Activated naive CD8-positive, alpha-beta T cell treated with anti-CD3 and anti-CD28 coated beads, Interleukin-2, amount 10 ng/mL, durations not matched to agents 7 days and 5 days (primary cell): ENCODE results near the gene ABCC1. TPM values are rescaled to one million over a fixed set of nuclear protein-coding genes. Genes with fewer than 3 reads are reported as not detected.

ENCODE experiments used
- ATAC-seq: fragments of 150-1000 bp; cut with Tn5 transposase; one replicate; pipeline ENCODE4 v1.10.0; 2021; ENCODE audit warnings: low read depth, moderate library complexity
- POLR2A ChIA-PET: fragments of 350-600 bp; sonication (Branson Sonifier 250); formaldehyde crosslinking; loops from one replicate; lab custom pipeline; 2021; ENCODE audit warnings: antibody characterized with exemption; lab: Charles Lee
- DNase-seq: peaks from one replicate; pipeline ENCODE4 v3.0.0; 2021
- H3K27ac Mint-ChIP-seq: one replicate; pipeline ENCODE4 v1.8.0; 2022; ENCODE audit warnings: mild to moderate bottlenecking, mixed read lengths
- H3K27me3 Mint-ChIP-seq: one replicate; pipeline ENCODE4 v1.8.0; 2022; ENCODE audit warnings: mild to moderate bottlenecking, moderate library complexity, mixed read lengths
- H3K36me3 Mint-ChIP-seq: one replicate; pipeline ENCODE4 v1.8.0; 2021; ENCODE audit warnings: mild to moderate bottlenecking, mixed read lengths
- H3K4me1 Mint-ChIP-seq: one replicate; pipeline ENCODE4 v1.8.0; 2021; ENCODE audit warnings: mixed read lengths
- H3K4me3 Mint-ChIP-seq: one replicate; pipeline ENCODE4 v1.8.0; 2022; ENCODE audit warnings: mild to moderate bottlenecking, moderate library complexity, mixed read lengths
- H3K9me3 Mint-ChIP-seq: one replicate; pipeline ENCODE4 v1.8.0; 2021; ENCODE audit warnings: mixed read lengths
- total RNA-seq, 2 experiments: library from RNA; stranded (reverse); gene quantifications; one replicate each; pipeline ENCODE4 v1.2.3, GENCODE V29; 2021

The ABCC1 gene
- total RNA-seq, 2 experiments from 2014 or later, result 55.2 to 62.5 TPM

DNA sequence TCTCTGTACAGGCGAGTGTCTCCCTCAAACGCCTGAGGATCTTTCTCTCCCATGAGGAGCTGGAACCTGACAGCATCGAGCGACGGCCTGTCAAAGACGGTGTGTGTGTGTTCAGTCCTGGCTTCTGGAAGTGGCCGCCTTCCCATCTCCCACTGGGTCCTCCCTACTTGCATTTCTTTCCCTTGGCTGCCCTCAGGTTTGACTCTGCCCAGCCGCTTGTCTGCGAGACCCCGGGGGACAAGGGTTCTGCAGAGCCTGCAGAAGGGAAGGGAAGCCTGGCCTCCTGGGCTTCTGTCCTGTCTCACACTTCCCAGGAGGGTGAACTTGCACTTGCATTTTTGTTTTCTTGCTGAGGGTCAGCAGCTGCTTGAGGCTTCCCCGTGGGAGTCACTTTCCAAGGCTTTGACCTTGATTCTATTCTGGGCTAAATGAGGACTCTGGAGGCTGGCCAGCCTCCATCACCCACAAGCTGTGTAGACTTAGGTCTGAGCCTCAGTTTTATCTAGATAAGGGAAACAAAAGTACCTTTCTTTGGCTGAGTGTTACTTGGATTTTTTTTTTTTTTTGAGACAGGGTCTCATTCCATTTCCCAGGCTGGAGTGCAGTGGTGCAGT lies 122.3 kb downstream of the ABCC1 start:
- Mint-ChIP-seq H3K36me3 (peaks cover 10% of the 10 kb centered on the region), H3K4me3 (no peak overlapping the region), H3K4me1 (peaks cover 16% of the 10 kb centered on the region), H3K27me3 (no peaks in the 10 kb centered on the region), H3K27ac (no peak overlapping the region), H3K9me3 (no peaks in the 10 kb centered on the region)
- POLR2A ChIA-PET, result no interaction called here
- DNase-seq (no peak), ATAC-seq (no peak)

DNA sequence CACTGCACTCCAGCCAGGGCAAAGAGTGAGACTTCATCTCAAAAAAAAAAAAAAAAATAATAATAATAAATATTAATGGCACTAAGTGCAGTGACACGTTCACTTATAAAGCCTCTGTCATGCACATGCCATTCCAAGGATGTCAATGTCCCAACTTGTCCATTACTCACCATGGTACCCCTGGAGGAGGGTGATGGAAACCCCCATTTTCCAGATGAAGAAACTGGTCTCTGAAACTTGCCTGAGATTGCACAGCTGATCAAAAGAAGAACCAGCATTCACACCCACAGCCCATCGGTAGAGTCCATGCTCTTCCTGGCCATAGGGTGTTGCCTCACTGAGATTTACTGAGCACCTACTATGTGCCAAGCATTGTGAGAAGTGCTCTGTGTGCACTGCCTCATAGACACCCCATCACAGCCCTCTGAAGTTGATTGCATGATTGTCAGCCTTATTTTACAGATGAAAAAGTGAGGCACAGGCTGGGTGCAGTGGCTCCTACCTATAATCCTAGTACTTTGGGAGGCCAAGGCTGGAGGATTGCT lies 123.7 kb downstream of the ABCC1 start:
- ATAC-seq (no peak), DNase-seq (no peak)
- no peaks in the 10 kb centered on the region for H3K9me3 Mint-ChIP-seq
- H3K4me1 Mint-ChIP-seq, result peaks cover 21% of the 10 kb centered on the region
- POLR2A ChIA-PET, result no interaction called here
- peaks cover 18% of the 10 kb centered on the region for H3K36me3 Mint-ChIP-seq
- H3K4me3 Mint-ChIP-seq, result no peak overlapping the region
- H3K27ac Mint-ChIP-seq, result no peak overlapping the region
- H3K27me3 Mint-ChIP-seq, result no peaks in the 10 kb centered on the region

DNA sequence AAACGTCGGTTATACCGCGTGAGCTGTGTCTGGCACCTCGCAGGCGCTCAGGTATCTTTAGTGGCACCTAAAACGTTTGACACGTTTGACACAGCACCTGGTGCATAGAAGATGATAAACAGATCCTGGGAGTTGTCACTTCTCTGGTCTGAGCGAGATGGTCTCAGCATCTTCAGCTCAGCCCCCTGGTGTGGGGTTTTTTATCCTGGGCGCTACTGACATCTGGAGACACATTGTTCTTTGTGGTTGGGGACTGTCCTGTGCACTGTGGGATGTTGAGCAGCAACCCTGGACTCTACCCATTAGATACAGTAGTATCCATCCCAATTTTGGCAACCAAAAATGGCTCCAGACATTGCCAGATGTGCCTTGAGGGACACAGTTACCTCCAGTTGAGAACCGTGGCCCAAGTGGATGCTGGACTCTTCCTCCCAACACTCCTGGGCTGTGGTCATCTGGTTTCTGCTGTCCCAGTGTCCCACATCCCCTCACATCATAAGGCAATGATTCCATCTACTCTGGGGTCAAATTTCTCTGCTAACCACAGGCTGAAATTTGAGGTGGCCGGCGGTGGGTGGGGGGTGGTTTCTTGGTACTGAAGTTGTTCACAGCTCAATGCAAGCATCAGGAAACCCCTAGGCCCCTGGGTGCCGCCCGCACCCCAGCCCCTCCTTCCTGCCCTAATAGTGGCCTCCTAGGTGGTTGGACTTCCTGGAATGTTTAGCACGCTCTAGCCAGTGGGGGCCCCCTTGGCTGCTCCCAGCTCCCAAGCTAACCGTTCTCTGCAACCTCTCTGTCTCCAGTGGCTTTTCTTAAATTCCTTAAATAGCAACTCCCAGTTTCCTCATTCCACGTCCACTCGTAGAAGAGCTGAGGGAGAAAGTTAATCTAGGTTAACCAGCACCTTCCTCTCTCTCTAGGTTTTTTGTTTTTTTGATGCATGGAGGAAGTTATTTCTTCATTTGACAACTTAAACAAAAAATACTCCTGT lies 124.8 kb downstream of the ABCC1 start:
- no peaks in the 10 kb centered on the region for H3K9me3 Mint-ChIP-seq
- ATAC-seq (peak; percentile 42), DNase-seq (no peak)
- peak overlapping the region; percentile 16 for H3K4me3 Mint-ChIP-seq
- POLR2A ChIA-PET, result interaction anchor here (0.7 kb wide), 1 partner anchor 442 kb away, joined by 3 read pairs; no protein-coding TSS in a partner anchor
- peaks cover 21% of the 10 kb centered on the region for H3K4me1 Mint-ChIP-seq
- no peaks in the 10 kb centered on the region for H3K27me3 Mint-ChIP-seq
- peaks cover 22% of the 10 kb centered on the region for H3K36me3 Mint-ChIP-seq
- peak overlapping the region; percentile 80 for H3K27ac Mint-ChIP-seq

DNA sequence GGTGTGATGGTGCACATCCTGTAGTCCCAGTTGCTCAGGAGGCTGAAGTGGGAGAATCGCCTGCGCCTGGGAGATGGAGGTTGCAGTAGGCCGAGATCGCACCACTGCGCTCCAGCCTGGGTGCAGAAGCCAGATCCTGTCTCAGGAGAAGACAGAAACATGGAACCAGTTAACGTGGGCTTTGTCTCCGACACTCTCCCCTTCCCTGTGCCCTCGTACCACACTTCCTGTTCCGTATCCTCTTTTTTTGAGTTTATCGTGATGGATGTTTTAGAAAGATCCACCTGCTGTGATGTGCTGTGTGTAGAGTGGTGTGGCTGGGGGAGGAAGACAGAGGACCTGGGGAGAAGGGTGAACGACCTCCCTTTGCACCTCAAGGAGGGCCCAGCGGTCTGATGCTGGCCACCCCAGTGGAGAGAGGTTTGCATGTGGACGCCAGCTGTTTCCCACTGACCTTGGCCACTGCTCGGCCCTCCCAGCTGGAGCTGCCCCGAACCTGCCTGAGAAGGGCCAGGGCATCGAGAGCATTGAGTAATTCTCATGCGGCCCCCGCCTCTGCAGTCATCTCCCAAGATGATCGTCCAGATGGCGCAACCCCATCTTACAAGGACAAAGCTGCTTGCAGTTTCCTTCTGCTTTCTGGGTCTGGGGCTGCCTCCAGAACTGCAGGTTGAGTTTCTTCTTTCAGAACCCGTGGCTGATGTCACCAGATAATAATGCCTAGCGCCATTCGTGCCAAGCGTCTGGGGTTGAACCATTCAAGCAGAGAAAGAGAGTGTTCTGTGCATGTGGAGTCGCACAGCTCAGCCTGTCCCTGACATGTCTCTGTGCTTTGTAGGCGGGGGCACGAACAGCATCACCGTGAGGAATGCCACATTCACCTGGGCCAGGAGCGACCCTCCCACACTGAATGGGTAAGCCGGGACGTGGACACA lies 126.3 kb downstream of the ABCC1 start:
- Mint-ChIP-seq H3K27ac (peak overlapping the region; percentile 28), H3K27me3 (no peaks in the 10 kb centered on the region), H3K36me3 (peaks cover 24% of the 10 kb centered on the region), H3K4me1 (peaks cover 21% of the 10 kb centered on the region), H3K9me3 (no peaks in the 10 kb centered on the region), H3K4me3 (no peak overlapping the region)
- DNase-seq (no peak), ATAC-seq (no peak)
- POLR2A ChIA-PET, result no interaction called here

DNA sequence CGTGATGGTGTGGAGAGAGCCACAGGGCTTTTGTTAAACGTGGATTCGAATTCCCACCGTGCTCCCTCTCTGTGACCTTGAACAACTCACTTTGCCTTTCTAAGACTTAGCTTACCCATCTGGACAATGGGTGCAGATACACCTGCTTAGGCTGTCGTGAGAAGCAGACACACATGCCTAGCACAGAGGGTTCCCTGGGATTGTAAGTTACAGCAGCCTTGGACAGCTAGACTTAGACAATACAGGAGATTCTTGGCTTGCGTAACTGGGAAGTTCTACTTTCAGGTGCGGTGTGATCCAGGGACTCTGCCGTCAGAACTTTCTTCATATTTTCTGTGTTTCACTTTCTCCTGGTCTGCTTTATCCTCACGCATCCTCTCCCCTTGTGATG lies 127.0 kb downstream of the ABCC1 start:
- no peak for DNase-seq
- H3K4me3 Mint-ChIP-seq, result no peak overlapping the region
- POLR2A ChIA-PET, result no interaction called here
- peaks cover 21% of the 10 kb centered on the region for H3K4me1 Mint-ChIP-seq
- H3K27ac Mint-ChIP-seq, result no peak overlapping the region
- H3K27me3 Mint-ChIP-seq, result no peaks in the 10 kb centered on the region
- H3K9me3 Mint-ChIP-seq, result no peaks in the 10 kb centered on the region
- no peak for ATAC-seq
- H3K36me3 Mint-ChIP-seq, result peaks cover 29% of the 10 kb centered on the region

DNA sequence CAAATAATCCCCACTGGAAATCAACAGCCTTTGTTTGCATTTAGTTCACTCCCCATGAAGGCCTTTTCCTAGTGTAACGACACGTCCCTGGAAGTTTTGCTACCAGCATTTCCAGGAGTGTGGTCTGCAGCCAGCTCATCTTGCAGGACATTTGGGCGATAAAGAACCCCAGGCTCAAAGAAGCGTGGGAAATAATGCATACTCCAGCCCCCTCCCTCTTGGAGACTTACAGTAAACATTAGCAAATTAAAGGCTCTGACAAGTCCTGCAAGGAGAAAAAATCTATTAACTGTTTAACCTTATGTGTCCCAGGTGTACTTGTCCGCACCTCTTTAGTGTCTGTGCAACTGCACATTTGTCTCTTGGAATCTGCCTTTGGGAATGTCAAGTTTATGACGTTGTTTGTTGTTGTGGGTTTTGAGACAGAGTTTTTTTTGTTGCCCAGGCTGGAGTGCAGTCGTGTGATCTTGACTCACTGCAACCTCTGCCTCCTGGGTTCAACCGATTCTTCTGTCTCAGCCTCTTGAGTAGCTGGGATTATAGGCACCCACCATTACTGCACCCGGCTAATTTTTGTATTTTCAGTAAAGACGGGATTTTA lies 131.1 kb downstream of the ABCC1 start:
- no peak for ATAC-seq
- Mint-ChIP-seq H3K4me1 (peaks cover 7% of the 10 kb centered on the region), H3K4me3 (no peak overlapping the region), H3K27ac (no peak overlapping the region), H3K9me3 (peaks cover 7% of the 10 kb centered on the region), H3K36me3 (peaks cover 53% of the 10 kb centered on the region), H3K27me3 (no peaks in the 10 kb centered on the region)
- DNase-seq, result no peak
- POLR2A ChIA-PET, result interaction anchor here (0.8 kb wide), 1 partner anchor 257 kb away, joined by 4 read pairs; no protein-coding TSS in a partner anchor

DNA sequence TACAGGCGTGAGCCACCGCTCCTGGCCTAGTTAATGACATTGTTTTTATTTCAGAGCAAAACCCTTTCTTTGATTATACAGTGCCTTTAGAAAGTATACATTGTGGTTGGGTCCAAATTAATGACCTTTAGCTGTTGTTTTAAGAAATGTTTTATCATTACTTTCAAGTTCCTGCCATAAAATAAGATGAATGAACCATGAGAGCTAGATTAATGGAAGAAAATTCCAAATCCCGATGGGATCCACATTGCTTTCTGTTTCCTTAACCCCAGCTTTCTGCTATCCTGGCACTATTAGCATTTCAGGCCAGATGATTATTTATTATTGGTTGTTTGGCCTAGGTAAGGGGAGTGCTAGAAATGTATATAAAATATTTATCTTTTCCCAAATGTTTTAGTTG lies 131.7 kb downstream of the ABCC1 start:
- POLR2A ChIA-PET, result interaction anchor here (0.8 kb wide), 1 partner anchor 258 kb away, joined by 4 read pairs; no protein-coding TSS in a partner anchor

DNA sequence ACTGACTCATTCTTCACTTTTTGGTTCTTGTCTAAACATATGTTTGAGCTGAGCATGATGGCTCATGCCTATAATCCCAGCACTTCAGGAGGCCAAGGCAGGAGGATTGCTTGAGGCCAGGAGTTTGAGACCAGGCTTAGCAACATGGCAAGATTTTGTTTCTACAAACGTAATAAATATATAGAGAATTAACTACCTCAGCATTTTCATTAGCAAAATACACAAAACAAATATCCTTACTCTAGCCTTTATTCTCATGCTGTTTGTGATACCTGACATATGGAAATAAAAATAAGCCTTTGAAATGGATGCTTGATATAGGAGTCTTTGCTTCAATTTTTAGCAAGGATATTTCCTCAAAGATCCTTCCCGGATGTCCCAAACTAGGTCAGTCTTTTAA lies 132.8 kb downstream of the ABCC1 start:
- Mint-ChIP-seq H3K4me3 (no peak overlapping the region), H3K27ac (no peak overlapping the region), H3K27me3 (no peaks in the 10 kb centered on the region), H3K4me1 (peaks cover 3% of the 10 kb centered on the region), H3K9me3 (peaks cover 7% of the 10 kb centered on the region), H3K36me3 (peaks cover 60% of the 10 kb centered on the region)
- POLR2A ChIA-PET, result no interaction called here
- DNase-seq (no peak), ATAC-seq (no peak)

More for the DNA sequence above, 131.7 kb downstream of the ABCC1 start:
- no peak overlapping the region for H3K4me3 Mint-ChIP-seq
- DNase-seq (no peak), ATAC-seq (no peak)
- no peak overlapping the region for H3K27ac Mint-ChIP-seq
- peaks cover 57% of the 10 kb centered on the region for H3K36me3 Mint-ChIP-seq
- H3K27me3 Mint-ChIP-seq, result no peaks in the 10 kb centered on the region
- H3K4me1 Mint-ChIP-seq, result peaks cover 7% of the 10 kb centered on the region
- peaks cover 7% of the 10 kb centered on the region for H3K9me3 Mint-ChIP-seq

DNA sequence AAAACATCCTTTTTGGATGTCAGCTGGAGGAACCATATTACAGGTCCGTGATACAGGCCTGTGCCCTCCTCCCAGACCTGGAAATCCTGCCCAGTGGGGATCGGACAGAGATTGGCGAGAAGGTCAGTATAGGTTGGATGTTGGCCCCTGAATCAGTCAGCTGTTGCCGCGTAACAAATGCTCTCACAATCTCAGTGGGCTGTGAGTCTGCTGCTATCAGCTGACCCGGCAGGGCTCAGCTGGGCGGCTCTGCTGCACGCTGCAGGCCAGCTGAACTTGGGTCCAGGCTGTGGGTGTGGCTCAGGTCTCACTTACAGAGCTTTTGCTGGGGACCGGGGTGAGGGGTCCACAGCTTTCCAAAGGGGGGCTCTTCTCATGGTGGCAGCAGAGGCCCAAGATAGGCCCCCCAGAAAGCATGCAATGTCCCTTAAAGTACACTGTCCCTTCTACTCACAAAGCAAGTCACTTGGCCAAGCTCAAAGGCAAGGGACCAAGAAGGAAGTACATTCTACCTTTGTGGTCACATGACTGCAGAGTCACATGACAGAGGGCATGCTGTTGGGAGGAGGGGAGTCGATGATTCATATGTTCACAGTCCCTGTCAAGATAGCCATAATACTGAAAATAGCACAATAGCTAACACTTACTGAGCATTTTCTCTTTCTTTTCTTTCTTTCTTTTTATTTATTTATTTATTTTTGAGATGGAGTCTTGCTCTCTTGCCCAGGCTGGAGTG lies 134.2 kb downstream of the ABCC1 start:
- Mint-ChIP-seq H3K27me3 (no peaks in the 10 kb centered on the region), H3K4me1 (no peaks in the 10 kb centered on the region), H3K36me3 (peaks cover 53% of the 10 kb centered on the region), H3K9me3 (peaks cover 7% of the 10 kb centered on the region), H3K4me3 (no peak overlapping the region), H3K27ac (no peak overlapping the region)
- ATAC-seq, result no peak
- no peak for DNase-seq
- POLR2A ChIA-PET, result no interaction called here

DNA sequence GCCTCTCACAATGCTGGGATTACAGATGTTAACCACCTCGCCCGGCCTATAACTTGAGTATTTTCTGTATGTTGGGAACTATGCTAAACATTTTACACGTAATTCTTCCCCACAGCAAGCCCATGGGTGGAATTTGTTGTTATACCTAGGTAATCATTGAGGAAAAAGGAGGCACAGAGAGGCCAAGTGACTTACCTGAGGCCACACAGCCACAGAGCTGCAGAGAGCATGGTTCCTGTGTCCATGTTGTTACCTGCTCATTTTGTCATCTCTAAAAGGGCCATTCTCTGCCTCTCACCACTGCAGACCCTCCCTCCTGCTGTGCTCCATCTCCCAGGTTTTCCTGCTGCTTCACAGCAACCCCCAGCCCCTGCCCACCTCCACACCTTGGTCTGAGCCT lies 135.5 kb downstream of the ABCC1 start:
- DNase-seq (no peak), ATAC-seq (no peak)
- no peaks in the 10 kb centered on the region for H3K27me3 Mint-ChIP-seq
- POLR2A ChIA-PET, result interaction anchor here (0.7 kb wide), 1 partner anchor 197 kb away, joined by 3 read pairs; no protein-coding TSS in a partner anchor
- peaks cover 50% of the 10 kb centered on the region for H3K36me3 Mint-ChIP-seq
- no peak overlapping the region for H3K4me3 Mint-ChIP-seq
- H3K4me1 Mint-ChIP-seq, result no peaks in the 10 kb centered on the region
- H3K9me3 Mint-ChIP-seq, result peaks cover 7% of the 10 kb centered on the region
- no peak overlapping the region for H3K27ac Mint-ChIP-seq

DNA sequence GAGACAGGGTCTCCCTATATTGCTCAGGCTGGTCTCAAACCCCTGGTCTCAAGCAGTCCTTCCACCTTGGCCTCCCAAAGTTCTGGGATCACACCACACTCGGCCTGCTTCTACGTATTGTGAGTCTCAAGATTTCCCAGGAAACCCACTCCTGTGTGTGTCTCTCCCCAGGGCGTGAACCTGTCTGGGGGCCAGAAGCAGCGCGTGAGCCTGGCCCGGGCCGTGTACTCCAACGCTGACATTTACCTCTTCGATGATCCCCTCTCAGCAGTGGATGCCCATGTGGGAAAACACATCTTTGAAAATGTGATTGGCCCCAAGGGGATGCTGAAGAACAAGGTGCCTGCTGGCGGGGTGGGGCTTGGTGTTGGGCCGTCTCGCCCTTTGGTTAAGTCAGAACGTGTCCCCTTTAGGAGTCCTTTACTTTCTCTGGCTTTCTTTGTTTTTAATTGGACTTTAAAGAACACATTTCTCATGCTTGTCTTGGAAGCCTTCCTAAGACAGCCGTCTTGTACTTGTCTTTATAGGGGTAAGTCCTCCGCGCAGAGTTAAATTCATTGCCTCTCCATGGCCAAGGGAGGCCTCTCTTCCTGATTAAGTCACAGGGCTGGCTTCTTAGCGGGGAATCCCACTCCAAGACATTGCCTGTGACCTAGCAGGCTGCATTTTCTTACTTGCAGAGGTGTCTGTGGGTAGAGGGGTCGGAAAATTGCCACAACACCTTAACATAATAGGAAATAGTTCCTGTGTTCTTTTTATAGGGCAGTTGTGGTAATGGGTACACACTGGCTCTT lies 137.4 kb downstream of the ABCC1 start:
- DNase-seq (no peak), ATAC-seq (no peak)
- H3K36me3 Mint-ChIP-seq, result peaks cover 43% of the 10 kb centered on the region
- H3K4me3 Mint-ChIP-seq, result no peak overlapping the region
- H3K9me3 Mint-ChIP-seq, result peaks cover 7% of the 10 kb centered on the region
- H3K4me1 Mint-ChIP-seq, result no peaks in the 10 kb centered on the region
- peak overlapping the region; percentile 21 for H3K27ac Mint-ChIP-seq
- POLR2A ChIA-PET, result no interaction called here
- H3K27me3 Mint-ChIP-seq, result no peaks in the 10 kb centered on the region
